GM19238 (cell line): Measurements from ENCODE around the gene EXPH5.

Experiments
- DNase-seq: peaks from one replicate; pipeline ENCODE4 v3.0.0; 2011; ENCODE audit warnings: low spot score; ENCODE audit not compliant: insufficient read length

The EXPH5 gene

DNA sequence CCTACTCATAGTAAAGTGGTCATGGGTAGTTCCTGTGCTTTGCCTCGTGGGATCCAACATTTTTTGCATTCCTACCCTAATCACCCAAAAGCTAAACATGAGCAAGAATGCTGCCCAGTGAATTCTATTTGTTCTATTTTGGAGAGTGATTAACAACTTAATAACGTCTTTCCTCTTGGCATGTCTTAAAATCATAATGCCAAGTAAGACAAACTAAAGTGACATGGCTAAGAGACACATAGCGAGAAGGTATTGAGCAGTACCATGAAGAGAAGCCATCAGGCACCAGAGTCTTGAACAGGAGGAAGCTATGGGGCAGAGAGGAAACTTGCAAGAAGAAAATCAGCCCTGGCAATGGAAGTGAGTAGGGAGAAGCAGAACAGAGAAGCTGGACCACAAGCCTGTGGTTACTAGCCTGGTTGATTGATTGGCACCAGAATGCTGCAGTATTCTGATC, 32.0 kb downstream of the EXPH5 start:
- no peak for DNase-seq

DNA sequence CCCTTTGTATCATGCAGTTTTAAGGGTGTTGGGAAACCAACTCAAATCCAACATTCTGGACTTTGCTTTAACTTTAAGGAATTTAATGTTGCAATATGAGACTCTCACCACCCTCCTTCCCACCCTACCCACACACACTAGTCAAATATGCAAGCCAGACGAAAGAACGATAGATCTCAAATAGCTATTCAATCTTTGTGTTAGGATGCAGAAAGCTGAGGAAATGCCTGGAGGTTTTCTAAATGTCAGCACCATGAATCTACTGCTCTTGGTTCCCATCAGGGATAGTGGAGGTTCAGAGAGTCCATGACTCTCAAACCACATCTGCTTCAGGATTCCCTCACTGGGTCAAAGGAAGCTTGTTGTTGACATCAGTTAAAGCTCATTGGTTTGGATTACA, 33.7 kb downstream of the EXPH5 start:
- no peak for DNase-seq

DNA sequence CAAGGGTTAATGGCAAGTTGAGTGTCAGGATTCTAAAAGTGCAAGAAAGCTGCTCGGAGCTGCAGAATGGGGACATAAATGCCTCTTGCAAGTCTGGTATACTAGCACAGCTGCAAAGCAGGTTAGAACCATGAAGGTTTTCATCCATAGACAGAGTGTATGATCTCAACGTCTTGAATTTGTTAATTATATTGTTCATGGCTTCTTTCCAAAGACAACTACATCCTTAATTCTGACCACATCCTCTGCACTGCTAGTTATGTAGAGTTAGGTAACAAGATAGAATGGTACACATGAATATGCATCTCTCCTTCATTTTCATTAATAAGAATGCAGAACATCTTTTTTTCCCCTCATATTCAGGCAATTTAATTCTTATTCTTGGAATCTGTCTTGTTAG, 34.2 kb downstream of the EXPH5 start:
- DNase-seq = no peak

GRCh38 chr11:108558222-108558621, 35.3 kb downstream of the EXPH5 start:
- DNase-seq = no peak

GRCh38 chr11:108556019-108556418, 37.5 kb downstream of the EXPH5 start:
- no peak for DNase-seq

DNA sequence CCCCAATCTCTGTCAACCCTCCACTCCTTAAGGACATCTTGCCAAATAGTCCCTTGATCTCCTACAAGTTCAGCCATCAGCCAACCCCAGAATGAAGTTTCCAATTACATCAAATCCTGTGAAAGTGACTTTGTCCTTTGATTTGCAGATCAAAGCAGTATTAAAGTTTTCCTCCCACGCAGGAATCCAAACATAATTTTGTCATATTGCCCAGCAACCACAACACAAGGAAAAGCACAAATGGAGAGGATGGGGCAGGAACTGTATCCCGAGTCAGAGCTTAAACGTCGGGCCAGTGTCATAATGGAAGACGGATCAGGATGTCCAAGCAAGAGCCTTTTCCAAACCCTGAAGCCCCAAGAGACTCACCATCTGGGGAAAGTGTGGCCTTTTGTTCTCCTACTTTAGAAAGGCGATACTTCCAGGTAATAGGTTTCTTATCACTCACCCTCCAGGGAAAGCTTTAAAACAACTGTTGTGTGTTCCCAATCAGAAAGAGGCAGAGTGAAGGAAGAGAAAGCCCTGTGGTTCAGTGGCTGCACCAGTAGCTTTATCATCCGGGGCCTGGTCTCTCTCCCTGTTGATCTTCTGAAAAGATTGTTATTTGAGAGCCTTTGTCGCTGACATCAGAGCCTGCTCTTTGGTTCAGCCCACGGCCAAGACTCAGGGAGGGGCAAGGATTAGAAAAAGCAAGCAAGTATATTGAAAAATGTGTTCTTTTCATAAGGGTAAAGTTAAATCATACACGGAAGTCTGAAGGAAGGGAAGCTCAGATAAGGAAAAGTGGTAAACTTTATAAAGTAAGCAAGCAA, 41.7 kb downstream of the EXPH5 start:
- no peak for DNase-seq

GRCh38 chr11:108549319-108549885, 44.2 kb downstream of the EXPH5 start:
- DNase-seq = no peak

- DNase-seq = no peak
These were observed 47.6 kb downstream of the EXPH5 start for GRCh38 chr11:108545909-108546501.

GRCh38 chr11:108543316-108543964, 50.1 kb downstream of the EXPH5 start:
- no peak for DNase-seq

GRCh38 chr11:108541531-108541930, 52.0 kb downstream of the EXPH5 start:
- no peak for DNase-seq

- no peak for DNase-seq
These were observed 55.1 kb downstream of the EXPH5 start for GRCh38 chr11:108538502-108538901.

DNA sequence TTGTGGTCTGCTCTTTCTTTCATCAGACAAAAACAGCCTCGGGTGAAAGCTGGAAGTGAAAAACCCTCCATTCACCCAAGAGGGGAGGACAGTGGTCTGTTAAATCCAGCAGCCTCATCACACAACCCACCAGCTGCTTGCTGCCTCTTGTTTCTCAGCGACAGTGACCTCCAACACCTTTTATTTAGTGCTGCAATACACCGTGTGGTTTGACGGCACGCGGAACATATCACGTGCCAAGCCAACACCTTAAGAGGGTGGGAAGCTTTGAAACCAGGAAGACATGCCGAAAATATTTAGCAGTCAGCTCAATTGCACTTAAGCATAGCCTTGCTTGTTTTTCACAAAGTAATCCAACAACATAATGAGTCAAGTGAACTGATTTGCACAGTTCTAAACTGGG, 55.5 kb downstream of the EXPH5 start:
- DNase-seq = no peak

- DNase-seq = no peak
These were observed 56.8 kb downstream of the EXPH5 start for GRCh38 chr11:108536783-108537182.

DNA sequence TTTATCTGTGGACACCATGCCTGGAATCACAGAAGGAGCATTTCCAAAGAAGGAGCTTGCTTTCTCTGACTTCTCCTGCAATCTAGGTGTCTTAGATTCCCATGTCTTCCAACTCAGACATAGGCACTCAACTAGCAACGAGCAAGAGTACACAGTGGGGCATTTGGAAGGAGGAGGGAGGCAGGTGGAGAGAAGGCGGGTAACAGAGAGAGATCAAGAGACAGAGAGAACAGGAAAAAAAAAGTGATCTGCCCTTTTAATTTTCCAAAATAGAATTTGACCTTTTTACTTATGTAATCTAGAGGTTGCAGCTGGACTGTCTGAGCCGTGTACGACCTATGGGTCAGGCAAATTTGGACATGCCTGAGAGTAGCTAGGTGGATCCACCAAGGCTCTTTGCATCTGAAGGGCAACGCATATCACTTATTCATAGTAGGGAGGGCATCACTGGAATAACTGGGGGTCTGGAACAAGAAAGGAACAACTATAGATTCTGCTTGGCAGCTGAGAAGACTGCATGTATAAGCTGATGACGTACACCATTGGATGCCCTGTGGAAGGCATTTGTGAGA, 58.1 kb downstream of the EXPH5 start:
- DNase-seq = no peak

DNA sequence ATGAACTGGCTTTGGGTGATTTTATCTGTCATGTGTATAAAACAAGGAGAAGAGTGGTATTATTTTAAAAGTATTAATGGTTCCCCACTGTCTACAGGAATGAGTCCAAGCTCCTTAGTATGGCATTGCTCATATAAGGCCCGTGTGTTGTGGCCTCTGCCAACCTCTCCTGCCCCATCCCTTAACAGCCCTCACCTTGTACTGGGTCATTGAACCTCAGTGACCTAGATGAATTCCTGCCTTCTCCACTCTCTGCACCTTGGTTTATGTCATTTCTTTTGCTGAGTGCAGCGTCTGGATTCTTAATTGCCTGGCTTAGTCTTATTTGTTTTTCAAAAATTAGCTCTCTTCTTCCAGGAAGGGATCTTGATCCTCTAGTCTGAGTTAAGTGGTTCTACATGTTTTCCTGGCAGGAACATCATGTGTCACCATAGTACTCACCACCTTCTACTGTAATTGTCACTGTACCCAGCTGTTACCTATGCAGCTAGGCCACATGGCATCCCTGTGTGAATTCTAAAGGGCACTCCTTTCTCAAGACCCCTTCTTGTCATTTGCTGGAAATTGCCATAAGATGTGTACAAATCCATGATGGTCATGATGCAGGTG, 59.2 kb downstream of the EXPH5 start:
- DNase-seq = no peak

DNA sequence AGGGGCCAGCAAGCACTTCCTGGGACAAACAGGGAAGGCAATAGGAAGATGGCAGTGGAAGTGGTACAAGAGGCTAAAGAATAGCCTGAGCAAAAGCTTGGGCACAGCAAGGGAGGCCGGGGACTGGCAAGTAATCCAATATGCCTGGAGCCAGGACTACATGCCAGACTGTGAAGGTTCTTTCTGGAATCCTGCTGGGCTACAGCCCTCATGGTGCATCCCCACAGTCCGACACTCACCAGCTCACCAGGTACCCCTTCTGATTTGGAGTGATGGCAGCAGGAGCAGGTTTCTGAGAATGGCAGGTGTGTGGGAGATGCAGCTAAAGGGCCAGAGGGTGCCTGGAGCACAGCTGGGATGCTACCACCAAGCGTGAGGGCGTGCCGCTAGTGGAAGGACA, 63.1 kb downstream of the EXPH5 start:
- DNase-seq = no peak

DNA sequence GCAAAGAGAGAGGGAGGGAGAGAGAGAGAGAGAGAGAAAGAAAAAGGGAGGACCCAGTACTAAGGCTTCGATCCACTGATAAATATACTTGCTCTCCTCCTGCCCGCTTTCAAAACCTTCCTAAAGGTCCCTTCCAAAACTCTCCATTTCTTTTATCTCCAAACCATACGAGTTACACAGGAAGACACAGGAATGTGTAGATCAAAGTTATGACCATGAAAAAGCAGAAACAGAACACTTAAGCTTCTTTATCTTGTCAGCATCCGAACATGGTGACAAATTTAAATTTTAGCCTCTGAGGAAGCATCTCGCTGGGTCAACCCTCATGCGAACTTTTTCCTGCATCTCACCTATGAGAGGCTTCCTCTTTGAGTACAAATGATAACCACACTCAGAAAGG, 66.2 kb downstream of the EXPH5 start:
- DNase-seq = no peak

GRCh38 chr11:108525161-108525560, 68.4 kb downstream of the EXPH5 start:
- no peak for DNase-seq

DNA sequence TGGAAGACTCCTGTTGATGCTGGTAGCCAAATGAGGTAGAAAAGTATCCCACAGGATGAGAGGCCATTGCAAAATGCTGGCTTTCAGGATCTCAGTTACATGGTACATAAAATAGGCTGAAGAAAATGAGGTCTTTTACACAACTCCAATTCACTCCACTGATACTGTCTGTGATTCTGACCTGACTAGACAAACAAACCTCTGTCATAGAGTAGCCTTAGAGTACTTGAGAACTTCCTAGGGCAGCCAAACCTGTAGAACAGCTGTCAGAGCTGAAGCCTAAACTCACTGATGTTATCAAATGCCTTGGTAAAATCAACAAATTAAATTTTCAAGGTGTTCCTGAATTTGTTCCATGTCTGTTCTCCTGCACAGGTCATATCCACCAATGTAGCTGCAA, 69.1 kb downstream of the EXPH5 start:
- no peak for DNase-seq

DNA sequence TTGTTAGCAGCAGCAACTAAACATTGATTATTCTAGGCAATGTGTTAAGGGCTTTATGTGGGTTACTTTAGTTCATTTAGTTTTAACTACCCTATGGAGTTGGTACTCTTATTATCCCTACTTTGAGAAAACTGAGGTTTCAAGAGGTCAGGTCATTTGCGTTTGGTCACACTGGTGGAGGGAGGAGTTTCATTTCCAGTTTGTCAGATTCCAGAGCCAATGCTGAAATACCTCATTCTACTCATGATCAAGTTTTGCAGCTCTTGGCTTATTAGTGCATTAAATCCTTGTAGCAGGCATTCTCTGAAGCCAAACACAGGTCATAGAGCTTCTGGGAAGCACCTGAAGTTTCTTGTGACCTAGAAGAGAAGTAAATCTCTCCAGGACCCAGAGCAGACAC, 71.2 kb downstream of the EXPH5 start:
- no peak for DNase-seq

GRCh38 chr11:108518581-108518980, 75.0 kb downstream of the EXPH5 start:
- no peak for DNase-seq
